NCI-H1092 treated with DMSO at 0.1 percent for 48 hours (cell line): ENCODE data around the gene GAP43.

Experiments
- DNase-seq: peaks from one replicate; lab custom pipeline; 2025; lab: John Stamatoyannopoulos, UW

GAP43 gene

GRCh38 chr3:115627180-115628074, 4.1 kb downstream of the GAP43 start:
- DNase-seq: no peak

- no peak for DNase-seq
Observed at GRCh38 chr3:115628075-115628412, 4.7 kb downstream of the GAP43 start.

- no peak for DNase-seq
Observed at GRCh38 chr3:115630850-115631249, 7.5 kb downstream of the GAP43 start.

- no peak for DNase-seq
Observed at GRCh38 chr3:115632026-115632425, 8.7 kb downstream of the GAP43 start.

GRCh38 chr3:115633467-115633866, 10.2 kb downstream of the GAP43 start:
- DNase-seq: no peak

- no peak for DNase-seq
Observed at GRCh38 chr3:115634052-115634451, 10.7 kb downstream of the GAP43 start.

- no peak for DNase-seq
Observed at GRCh38 chr3:115635406-115635805, 12.1 kb downstream of the GAP43 start.

- DNase-seq: no peak
Observed at GRCh38 chr3:115638241-115638640, 14.9 kb downstream of the GAP43 start.

- peak; percentile 69 for DNase-seq
Observed at GRCh38 chr3:115638991-115639390, 15.7 kb downstream of the GAP43 start.

GRCh38 chr3:115644391-115644790, 21.1 kb downstream of the GAP43 start:
- no peak for DNase-seq

- DNase-seq: no peak
Observed at GRCh38 chr3:115646027-115646690, 22.8 kb downstream of the GAP43 start.

GRCh38 chr3:115648559-115648958, 25.2 kb downstream of the GAP43 start:
- no peak for DNase-seq

- no peak for DNase-seq
Observed at GRCh38 chr3:115651087-115651486, 27.8 kb downstream of the GAP43 start.

GRCh38 chr3:115651599-115651998, 28.3 kb downstream of the GAP43 start:
- DNase-seq: no peak

GRCh38 chr3:115652738-115653137, 29.4 kb downstream of the GAP43 start:
- no peak for DNase-seq

GRCh38 chr3:115655761-115656282, 32.5 kb downstream of the GAP43 start:
- no peak for DNase-seq

- DNase-seq: no peak
Observed at GRCh38 chr3:115657168-115657567, 33.9 kb downstream of the GAP43 start.

- no peak for DNase-seq
Observed at GRCh38 chr3:115658032-115658336, 34.7 kb downstream of the GAP43 start.

GRCh38 chr3:115658337-115659181, 35.2 kb downstream of the GAP43 start:
- peak; percentile 76 for DNase-seq

- DNase-seq: no peak
Observed at GRCh38 chr3:115659253-115660220, 36.2 kb downstream of the GAP43 start.

GRCh38 chr3:115660646-115661337, 37.5 kb downstream of the GAP43 start:
- DNase-seq: no peak
